ENCODE data around the gene MT3. TPM values are rescaled to one million over a fixed set of nuclear protein-coding genes. Genes with fewer than 3 reads are reported as not detected.

The MT3 gene
- total RNA-seq, 2 donors from 2014 or later = not detected

DNA sequence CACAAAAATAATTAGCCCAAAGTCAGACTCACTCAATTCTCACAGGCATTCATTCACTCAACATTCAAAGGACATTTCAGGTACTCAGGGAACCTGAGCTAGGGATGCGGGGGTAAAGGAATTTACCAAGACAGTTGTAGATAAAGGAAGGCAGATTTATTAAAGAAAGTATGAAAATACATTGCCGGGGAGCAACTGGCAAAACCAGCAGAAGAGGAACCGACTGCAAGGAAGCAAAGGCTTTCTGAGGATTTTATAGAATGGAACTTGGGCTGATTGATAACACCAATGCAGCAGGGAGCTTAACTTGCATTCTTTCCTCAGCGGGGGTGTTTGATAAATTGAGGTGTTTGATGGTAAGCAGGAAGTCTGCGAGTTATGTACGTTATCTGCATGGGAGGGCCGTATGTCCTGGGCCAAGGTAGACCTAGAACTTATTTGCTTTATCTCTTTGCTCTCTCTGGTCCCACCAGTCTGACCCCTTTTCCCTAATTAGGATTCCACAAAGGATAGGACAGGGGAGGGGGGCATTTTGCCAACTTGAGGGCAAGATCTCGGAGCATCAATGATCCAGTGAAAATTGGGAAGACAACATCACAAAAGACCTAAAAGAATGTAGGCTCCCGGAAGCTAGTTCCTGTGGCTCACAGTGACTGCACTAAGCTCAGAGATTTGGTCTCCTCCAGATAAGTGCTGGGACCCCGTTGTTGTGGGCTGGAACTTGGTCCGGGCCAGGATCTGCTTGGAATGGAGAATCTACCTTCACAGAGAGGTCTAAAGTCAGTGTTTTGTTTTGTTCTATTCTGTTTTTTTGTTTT lies 5.8 kb upstream of the MT3 start:
- no peak overlapping the region for H3K4me3 ChIP-seq (ENCODE audit: low read length)
- H3K9ac ChIP-seq (ENCODE audit: extremely low read depth, low read length, poor library complexity, severe bottlenecking) = no peak overlapping the region
- H3K9me3 ChIP-seq (ENCODE audit: control insufficient read depth, low read length) = no peaks in the 10 kb centered on the region
- Mint-ChIP-seq H3K4me1 (peaks cover 21% of the 10 kb centered on the region), H3K9me3 (no peaks in the 10 kb centered on the region), H3K36me3 (ENCODE audit: low read depth) (no peaks in the 10 kb centered on the region), H3K27ac (peak overlapping the region; percentile 93), H3K27me3 (ENCODE audit: insufficient read depth) (peaks cover 38% of the 10 kb centered on the region), H3K4me3 (no peak overlapping the region)
- no peak overlapping the region for H3K27ac ChIP-seq (ENCODE audit: low read depth, low read length)
- H3K27me3 ChIP-seq (ENCODE audit: control insufficient read depth, insufficient read depth, low read length, poor library complexity, severe bottlenecking) = peaks cover 24% of the 10 kb centered on the region
- 64 to 78% methylated on average over 7 to 11 of the region's 11 CpGs for WGBS, 2 experiments (ENCODE audit: insufficient coverage in 1 of 2, insufficient read length in 1 of 2)
- DNase-seq = peak; percentile 64
- H3K36me3 ChIP-seq (ENCODE audit: control insufficient read depth, insufficient read depth, low read length) = no peaks in the 10 kb centered on the region
- H3K4me1 ChIP-seq (ENCODE audit: control insufficient read depth, insufficient read depth, low read length) = peaks cover 3% of the 10 kb centered on the region
- TF ChIP-seq, protein P1, sequence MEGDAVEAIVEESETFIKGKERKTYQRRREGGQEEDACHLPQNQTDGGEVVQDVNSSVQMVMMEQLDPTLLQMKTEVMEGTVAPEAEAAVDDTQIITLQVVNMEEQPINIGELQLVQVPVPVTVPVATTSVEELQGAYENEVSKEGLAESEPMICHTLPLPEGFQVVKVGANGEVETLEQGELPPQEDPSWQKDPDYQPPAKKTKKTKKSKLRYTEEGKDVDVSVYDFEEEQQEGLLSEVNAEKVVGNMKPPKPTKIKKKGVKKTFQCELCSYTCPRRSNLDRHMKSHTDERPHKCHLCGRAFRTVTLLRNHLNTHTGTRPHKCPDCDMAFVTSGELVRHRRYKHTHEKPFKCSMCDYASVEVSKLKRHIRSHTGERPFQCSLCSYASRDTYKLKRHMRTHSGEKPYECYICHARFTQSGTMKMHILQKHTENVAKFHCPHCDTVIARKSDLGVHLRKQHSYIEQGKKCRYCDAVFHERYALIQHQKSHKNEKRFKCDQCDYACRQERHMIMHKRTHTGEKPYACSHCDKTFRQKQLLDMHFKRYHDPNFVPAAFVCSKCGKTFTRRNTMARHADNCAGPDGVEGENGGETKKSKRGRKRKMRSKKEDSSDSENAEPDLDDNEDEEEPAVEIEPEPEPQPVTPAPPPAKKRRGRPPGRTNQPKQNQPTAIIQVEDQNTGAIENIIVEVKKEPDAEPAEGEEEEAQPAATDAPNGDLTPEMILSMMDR (conservative IDR thresholded peaks at IDR 0.05) = no peak

DNA sequence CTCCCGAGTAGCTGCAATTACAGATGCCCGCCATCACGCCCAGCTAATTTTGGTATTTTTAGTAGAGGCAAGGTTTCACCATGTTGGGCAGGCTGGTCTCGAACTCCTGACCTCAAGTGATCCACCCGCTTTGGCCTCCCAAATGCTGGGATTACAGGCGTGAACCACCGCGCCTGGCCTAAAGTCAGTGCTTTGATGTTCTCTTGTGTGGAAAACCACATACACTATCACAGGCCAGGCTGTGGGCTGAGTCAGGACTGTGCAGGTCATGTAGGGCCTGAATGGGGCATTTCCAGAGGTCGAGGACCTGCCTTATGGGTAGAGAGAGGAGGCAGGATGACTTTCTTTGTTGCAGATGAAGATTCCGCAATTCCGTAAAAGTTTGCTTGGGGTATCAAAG lies 5.1 kb upstream of the MT3 start:
- H3K4me1 ChIP-seq (ENCODE audit: control insufficient read depth, insufficient read depth, low read length) = peaks cover 3% of the 10 kb centered on the region
- H3K4me1 Mint-ChIP-seq = peaks cover 21% of the 10 kb centered on the region
- no peaks in the 10 kb centered on the region for H3K36me3 ChIP-seq (ENCODE audit: control insufficient read depth, insufficient read depth, low read length)
- WGBS, 2 experiments (ENCODE audit: insufficient coverage in 1 of 2, insufficient read length in 1 of 2) = 81 to 92% methylated on average over 7 to 11 of the region's 11 CpGs
- no peak overlapping the region for H3K4me3 ChIP-seq (ENCODE audit: low read length)
- no peak overlapping the region for H3K4me3 Mint-ChIP-seq
- no peak overlapping the region for H3K27ac Mint-ChIP-seq
- peaks cover 32% of the 10 kb centered on the region for H3K27me3 ChIP-seq (ENCODE audit: control insufficient read depth, insufficient read depth, low read length, poor library complexity, severe bottlenecking)
- no peaks in the 10 kb centered on the region for H3K36me3 Mint-ChIP-seq (ENCODE audit: low read depth)
- H3K9me3 ChIP-seq (ENCODE audit: control insufficient read depth, low read length) = no peaks in the 10 kb centered on the region
- H3K27ac ChIP-seq (ENCODE audit: low read depth, low read length) = no peak overlapping the region
- TF ChIP-seq, protein P1 (conservative IDR thresholded peaks at IDR 0.05) = no peak
- DNase-seq = no peak
- peaks cover 45% of the 10 kb centered on the region for H3K27me3 Mint-ChIP-seq (ENCODE audit: insufficient read depth)
- no peaks in the 10 kb centered on the region for H3K9me3 Mint-ChIP-seq
- H3K9ac ChIP-seq (ENCODE audit: extremely low read depth, low read length, poor library complexity, severe bottlenecking) = no peak overlapping the region

DNA sequence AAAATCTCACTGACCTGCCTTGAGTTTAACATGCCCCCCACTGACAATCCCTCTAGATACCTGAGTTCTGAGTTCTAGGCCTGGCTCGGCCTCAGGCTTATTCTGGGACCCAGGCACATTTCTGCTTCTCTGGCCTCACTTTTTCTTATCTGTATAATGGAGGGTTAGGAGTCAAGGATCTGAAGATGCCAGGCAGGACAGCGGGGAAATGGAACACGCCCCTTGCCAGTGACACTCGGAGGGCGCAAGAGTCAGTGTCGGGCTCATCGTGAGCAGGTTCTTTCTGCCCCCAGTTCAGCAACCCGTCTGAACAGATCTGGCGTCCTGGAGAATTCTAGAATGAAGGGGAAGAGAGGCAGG lies 567 bp upstream of the MT3 start:
- Histone ChIP-seq H3K36me3 (ENCODE audit: control insufficient read depth, insufficient read depth, low read length) (no peaks in the 10 kb centered on the region), H3K9ac (ENCODE audit: extremely low read depth, low read length, poor library complexity, severe bottlenecking) (no peak overlapping the region), H3K9me3 (ENCODE audit: control insufficient read depth, low read length) (no peaks in the 10 kb centered on the region), H3K27ac (ENCODE audit: low read depth, low read length) (no peak overlapping the region), H3K27me3 (ENCODE audit: control insufficient read depth, insufficient read depth, low read length, poor library complexity, severe bottlenecking) (peaks cover 72% of the 10 kb centered on the region), H3K4me3 (ENCODE audit: low read length) (peak overlapping the region; percentile 72), H3K4me1 (ENCODE audit: control insufficient read depth, insufficient read depth, low read length) (no peaks in the 10 kb centered on the region)
- H3K27me3 Mint-ChIP-seq (ENCODE audit: insufficient read depth) = peaks cover 85% of the 10 kb centered on the region
- no peak for DNase-seq
- 32 to 61% methylated on average over 3 to 9 of the region's 9 CpGs for WGBS, 2 experiments (ENCODE audit: insufficient coverage in 1 of 2, insufficient read length in 1 of 2)
- no peaks in the 10 kb centered on the region for H3K9me3 Mint-ChIP-seq
- H3K36me3 Mint-ChIP-seq (ENCODE audit: low read depth) = no peaks in the 10 kb centered on the region
- TF ChIP-seq, protein P1 (conservative IDR thresholded peaks at IDR 0.05) = no peak
- H3K27ac Mint-ChIP-seq = no peak overlapping the region
- H3K4me1 Mint-ChIP-seq = peaks cover 2% of the 10 kb centered on the region
- peak overlapping the region; percentile 57 for H3K4me3 Mint-ChIP-seq

All from endodermal cell (in vitro differentiated cells).